Lower lobe of right lung (tissue), 2 donors: ENCODE results near the gene CAPN15. TPM values are rescaled to one million over a fixed set of nuclear protein-coding genes. Genes with fewer than 3 reads are reported as not detected.
A peak's percentile ranks its signal among the peaks of the same experiment; 100 is the strongest.

Source experiments
- ATAC-seq, 2 donors: fragments of 200-7000 bp; cut with Tn5 transposase; one replicate each; pipeline ENCODE4 v1.9.1; 2020 to 2022; ENCODE audit warnings: mild to moderate bottlenecking in 2 of 2, moderate library complexity in 2 of 2
- DNase-seq: peaks from one replicate; pipeline ENCODE4 v3.0.0-alpha.2; 2020
- H3K27ac ChIP-seq: fragments of 200-600 bp; one replicate; pipeline ENCODE4 v1.8.0; 2022
- H3K27me3 ChIP-seq: fragments of 200-600 bp; one replicate; pipeline ENCODE4 v1.8.0; 2022; ENCODE audit warnings: low read depth
- H3K36me3 ChIP-seq: fragments of 200-600 bp; one replicate; pipeline ENCODE4 v1.8.0; 2022; ENCODE audit warnings: mild to moderate bottlenecking
- H3K4me1 ChIP-seq: fragments of 200-600 bp; one replicate; pipeline ENCODE4 v1.8.0; 2022
- H3K4me3 ChIP-seq: fragments of 200-600 bp; one replicate; pipeline ENCODE4 v1.8.0; 2022; ENCODE audit warnings: mild to moderate bottlenecking
- H3K9me3 ChIP-seq: fragments of 200-600 bp; one replicate; pipeline ENCODE4 v1.8.0; 2022
- CTCF ChIP-seq: fragments of 200-600 bp; IDR thresholded peaks from one replicate; pipeline ENCODE4 v1.8.0; 2022; ENCODE audit warnings: antibody characterized with exemption, mild to moderate bottlenecking
- intact Hi-C: fragments of 100-400 bp; cut with DNase I; formaldehyde crosslinking; loops from one replicate; pipeline ENCODE4 v1.11.0; 2022
- total RNA-seq: library from RNA; stranded (reverse); fragmentation: NEBNext Ultra II Directional; extraction: Animal tissue kit (Norgen Biotek cat#: 25700); gene quantifications from one replicate; pipeline ENCODE4 v1.2.1, GENCODE V29; 2021
- donor health status: DM: no; HTN: yes; CAD: no; lungs with severe emphysema.

Gene CAPN15
- total RNA-seq, 1 donor from 2014 or later: 44.3 TPM

DNA sequence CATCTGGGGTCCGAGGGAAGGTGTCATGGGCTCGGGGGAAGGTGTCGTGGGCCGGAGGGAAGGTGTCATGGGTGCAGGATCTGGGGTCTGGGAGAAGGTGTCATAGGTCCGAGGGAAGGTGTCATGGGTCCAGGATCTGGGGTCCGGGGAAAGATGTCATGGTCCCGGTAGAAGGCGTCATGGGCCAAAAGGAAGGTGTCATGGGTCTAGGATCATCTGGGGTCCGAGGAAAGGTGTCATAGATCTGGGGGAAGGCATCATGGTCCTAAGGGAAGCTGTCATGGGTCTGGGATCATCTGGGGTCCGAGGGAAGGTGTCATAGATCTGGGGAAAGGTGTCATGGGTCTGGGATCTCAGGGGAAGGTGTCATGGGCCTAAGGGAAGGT lies 63.3 kb downstream of the CAPN15 start:
- Histone ChIP-seq H3K4me1 (peaks cover 71% of the 10 kb centered on the region), H3K9me3 (no peaks in the 10 kb centered on the region), H3K36me3 (no peaks in the 10 kb centered on the region), H3K27ac (peak overlapping the region; percentile 91), H3K4me3 (peak overlapping the region; percentile 92), H3K27me3 (no peaks in the 10 kb centered on the region)
- no peak for DNase-seq
- no peak for TF ChIP-seq CTCF
- no peak for ATAC-seq
- intact Hi-C loops: no loop called here

DNA sequence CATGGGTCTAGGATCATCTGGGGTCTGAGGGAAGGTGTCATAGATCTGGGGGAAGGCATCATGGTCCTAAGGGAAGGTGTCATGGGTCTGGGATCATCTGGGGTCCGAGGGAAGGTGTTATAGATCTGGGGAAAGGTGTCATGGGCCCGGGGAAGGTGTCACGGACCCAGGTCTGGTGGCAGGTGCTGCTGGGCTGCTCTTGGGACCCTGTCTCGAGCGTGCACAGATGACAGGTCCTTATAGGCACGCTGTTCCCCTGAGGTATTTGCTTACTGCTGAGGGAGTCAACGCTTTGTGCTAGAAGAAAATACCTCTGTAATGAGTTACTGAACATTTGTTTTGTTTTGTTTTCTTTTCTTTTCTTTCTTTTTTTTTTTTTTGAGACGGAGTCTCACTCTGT lies 63.7 kb downstream of the CAPN15 start:
- H3K4me3 ChIP-seq: peak overlapping the region; percentile 92
- peaks cover 75% of the 10 kb centered on the region for H3K4me1 ChIP-seq
- ATAC-seq (no peak), DNase-seq (peak; percentile 47)
- no peaks in the 10 kb centered on the region for H3K9me3 ChIP-seq
- TF ChIP-seq CTCF: no peak
- H3K27ac ChIP-seq: peak overlapping the region; percentile 91
- H3K36me3 ChIP-seq: peaks cover under 1% of the 10 kb centered on the region
- intact Hi-C loops: no loop called here
- no peaks in the 10 kb centered on the region for H3K27me3 ChIP-seq

- H3K4me1 ChIP-seq: peaks cover 79% of the 10 kb centered on the region
- intact Hi-C loops: no loop called here
- H3K27ac ChIP-seq: peak overlapping the region; percentile 91
- H3K9me3 ChIP-seq: no peaks in the 10 kb centered on the region
- peaks cover 6% of the 10 kb centered on the region for H3K36me3 ChIP-seq
- TF ChIP-seq CTCF: no peak
- peak; percentile 44 for DNase-seq
- no peaks in the 10 kb centered on the region for H3K27me3 ChIP-seq
- H3K4me3 ChIP-seq: peak overlapping the region; percentile 92
- no peak for ATAC-seq
Measured at GRCh38 chr16:591892-592517, 64.5 kb downstream of the CAPN15 start.

- H3K4me3 ChIP-seq: peak overlapping the region; percentile 92
- H3K4me1 ChIP-seq: peaks cover 72% of the 10 kb centered on the region
- peak; percentile 22 to 26 for ATAC-seq
- no peaks in the 10 kb centered on the region for H3K9me3 ChIP-seq
- DNase-seq: peak; percentile 87
- TF ChIP-seq CTCF: no peak
- peak overlapping the region; percentile 91 for H3K27ac ChIP-seq
- H3K27me3 ChIP-seq: no peaks in the 10 kb centered on the region
- peaks cover 6% of the 10 kb centered on the region for H3K36me3 ChIP-seq
- intact Hi-C loops: no loop called here
Measured at GRCh38 chr16:592518-593306, 65.2 kb downstream of the CAPN15 start.

- intact Hi-C loops: no loop called here
- no peaks in the 10 kb centered on the region for H3K27me3 ChIP-seq
- peaks cover 65% of the 10 kb centered on the region for H3K4me1 ChIP-seq
- no peak overlapping the region for H3K4me3 ChIP-seq
- no peak for TF ChIP-seq CTCF
- no peaks in the 10 kb centered on the region for H3K9me3 ChIP-seq
- peaks cover 6% of the 10 kb centered on the region for H3K36me3 ChIP-seq
- peak; percentile 14 to 38 for ATAC-seq
- peak overlapping the region; percentile 91 for H3K27ac ChIP-seq
- DNase-seq: peak; percentile 71
Measured at GRCh38 chr16:593406-593805, 65.9 kb downstream of the CAPN15 start.
